Measurements from ENCODE around the gene CTNNAL1.
"Not testable (repeated sequence)": the region's sequence is repeated elsewhere in the genome, so short reads cannot be mapped to it uniquely, and the experiment has no call there.

CTNNAL1 gene

GRCh38 chr9:108972186-108972585, 41.1 kb downstream of the CTNNAL1 start:
- DNase-seq (ENCODE audit: extremely low spot score), result no peak
- CTCF ChIA-PET, result interaction anchor here (2.5 kb wide), 1 partner anchor 10 kb away, joined by 7 read pairs; no protein-coding TSS in a partner anchor
- no peak for TF ChIP-seq CTCF (IDR thresholded peaks at IDR 0.05; ENCODE audit: control extremely low read depth, extremely low read depth, low read depth, missing control alignments)
- POLR2A ChIA-PET, result no interaction called here

- POLR2A ChIA-PET; DNase-seq (ENCODE audit: extremely low spot score): not testable (repeated sequence)
- CTCF ChIA-PET, result interaction anchor here (1.4 to 2.5 kb wide), 2 partner anchors 10 to 43 kb away, joined by 3 to 7 read pairs; no protein-coding TSS in a partner anchor
Measured at GRCh38 chr9:108971392-108971791, 41.9 kb downstream of the CTNNAL1 start.

DNA sequence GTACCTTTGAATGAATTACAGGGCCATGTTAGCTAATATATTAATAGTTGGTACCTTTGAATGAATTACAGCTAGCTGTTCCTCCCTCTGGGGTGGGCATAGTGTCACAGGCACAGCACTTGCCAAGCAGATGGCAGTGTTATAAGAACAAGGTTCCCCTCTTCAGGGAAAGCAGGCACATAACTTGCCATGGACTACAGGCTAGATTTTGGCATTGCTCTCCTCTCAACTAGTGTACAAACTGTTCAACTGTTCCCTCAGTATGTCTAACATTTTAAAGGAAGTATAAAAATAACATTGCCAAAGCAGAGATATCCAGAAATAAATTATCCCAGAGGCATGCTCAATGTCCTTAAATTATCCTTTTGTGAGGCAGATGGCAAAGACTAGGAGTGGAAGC, 45.4 kb downstream of the CTNNAL1 start:
- TF ChIP-seq CTCF (IDR thresholded peaks at IDR 0.05; ENCODE audit: control extremely low read depth, extremely low read depth, low read depth, missing control alignments), result no peak
- POLR2A ChIA-PET, result no interaction called here
- CTCF ChIA-PET, result interaction anchor here (1.6 to 9.1 kb wide), 2 partner anchors 15 to 24 kb away, joined by 5 to 69 read pairs; no protein-coding TSS in a partner anchor
- DNase-seq (ENCODE audit: extremely low spot score), result no peak

DNA sequence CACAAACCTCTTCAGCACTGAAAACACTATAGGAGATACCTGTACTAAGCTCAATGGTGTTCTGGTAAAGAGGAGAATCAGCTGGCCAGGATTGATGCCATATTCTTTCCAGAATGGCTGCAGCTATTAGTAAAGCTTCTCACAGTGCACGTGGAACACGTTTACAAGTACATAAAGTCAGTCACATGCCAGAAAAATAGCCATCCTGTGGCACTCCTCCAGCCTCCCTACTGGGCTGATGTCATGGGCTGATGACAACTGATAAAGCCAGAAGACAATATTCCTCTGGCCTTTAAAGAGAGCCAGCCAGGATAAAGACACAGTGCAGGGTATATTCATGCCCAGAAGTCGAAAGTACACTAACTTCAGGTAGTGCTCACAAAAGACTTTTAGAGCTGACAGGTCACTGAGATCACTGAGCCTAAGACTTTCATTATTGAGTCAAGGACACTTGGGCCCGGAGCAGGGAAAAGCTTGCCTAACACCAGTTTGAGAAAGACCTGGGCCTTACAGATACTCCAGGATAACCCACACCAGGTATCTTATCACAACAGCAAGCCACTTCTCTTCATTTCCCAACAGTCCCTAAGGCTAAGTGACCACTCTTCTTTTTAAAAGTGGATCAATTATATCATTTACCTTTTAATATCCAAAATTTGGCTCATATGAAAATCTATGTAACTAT, 49.7 kb downstream of the CTNNAL1 start:
- TF ChIP-seq CTCF (IDR thresholded peaks at IDR 0.05; ENCODE audit: control extremely low read depth, extremely low read depth, low read depth, missing control alignments), result no peak
- no peak for DNase-seq (ENCODE audit: extremely low spot score)
- ChIA-PET CTCF (interaction anchor here (1.1 to 9.1 kb wide), 2 partner anchors 11 to 18 kb away, joined by 3 to 69 read pairs; no protein-coding TSS in a partner anchor), POLR2A (no interaction called here)

GRCh38 chr9:108961151-108961550, 52.1 kb downstream of the CTNNAL1 start:
- POLR2A ChIA-PET, result no interaction called here
- no peak for TF ChIP-seq CTCF (IDR thresholded peaks at IDR 0.05; ENCODE audit: control extremely low read depth, extremely low read depth, low read depth, missing control alignments)
- no peak for DNase-seq (ENCODE audit: extremely low spot score)
- CTCF ChIA-PET, result interaction anchor here (1.0 to 9.1 kb wide), 3 partner anchors 9 to 50 kb away, joined by 3 to 69 read pairs (median 7); no protein-coding TSS in a partner anchor

GRCh38 chr9:108960331-108960730, 53.0 kb downstream of the CTNNAL1 start:
- no peak for TF ChIP-seq CTCF (IDR thresholded peaks at IDR 0.05; ENCODE audit: control extremely low read depth, extremely low read depth, low read depth, missing control alignments)
- CTCF ChIA-PET, result interaction anchor here (1.2 kb wide), 1 partner anchor 9 kb away, joined by 5 read pairs; no protein-coding TSS in a partner anchor
- no peak for DNase-seq (ENCODE audit: extremely low spot score)
- POLR2A ChIA-PET, result no interaction called here

- POLR2A ChIA-PET, result no interaction called here
- CTCF ChIA-PET, result interaction anchor here (7.0 kb wide), 1 partner anchor 12 kb away, joined by 47 read pairs; no protein-coding TSS in a partner anchor
- no peak for TF ChIP-seq CTCF (IDR thresholded peaks at IDR 0.05; ENCODE audit: control extremely low read depth, extremely low read depth, low read depth, missing control alignments)
- DNase-seq (ENCODE audit: extremely low spot score), result no peak
Measured at GRCh38 chr9:108956631-108957026, 56.7 kb downstream of the CTNNAL1 start.
